ENCODE results near the gene ADPRHL1.

GRCh38 chr13:113357529-113357928, 95.8 kb downstream of the ADPRHL1 start:
- TF ChIP-seq CTCF (IDR thresholded peaks at IDR 0.05) (no peak), EZH2 (IDR thresholded peaks at IDR 0.05; ENCODE audit: borderline replicate concordance, insufficient read depth, low read depth, low read length, poor library complexity, severe bottlenecking) (no peak)
